Measurements from ENCODE around the gene CELSR3. TPM values are rescaled to one million over a fixed set of nuclear protein-coding genes. Genes with fewer than 3 reads are reported as not detected.

Gene CELSR3
- total and polyA plus RNA-seq, 7 donors: under 0.01 to 2.5 (median 0.36) TPM

DNA sequence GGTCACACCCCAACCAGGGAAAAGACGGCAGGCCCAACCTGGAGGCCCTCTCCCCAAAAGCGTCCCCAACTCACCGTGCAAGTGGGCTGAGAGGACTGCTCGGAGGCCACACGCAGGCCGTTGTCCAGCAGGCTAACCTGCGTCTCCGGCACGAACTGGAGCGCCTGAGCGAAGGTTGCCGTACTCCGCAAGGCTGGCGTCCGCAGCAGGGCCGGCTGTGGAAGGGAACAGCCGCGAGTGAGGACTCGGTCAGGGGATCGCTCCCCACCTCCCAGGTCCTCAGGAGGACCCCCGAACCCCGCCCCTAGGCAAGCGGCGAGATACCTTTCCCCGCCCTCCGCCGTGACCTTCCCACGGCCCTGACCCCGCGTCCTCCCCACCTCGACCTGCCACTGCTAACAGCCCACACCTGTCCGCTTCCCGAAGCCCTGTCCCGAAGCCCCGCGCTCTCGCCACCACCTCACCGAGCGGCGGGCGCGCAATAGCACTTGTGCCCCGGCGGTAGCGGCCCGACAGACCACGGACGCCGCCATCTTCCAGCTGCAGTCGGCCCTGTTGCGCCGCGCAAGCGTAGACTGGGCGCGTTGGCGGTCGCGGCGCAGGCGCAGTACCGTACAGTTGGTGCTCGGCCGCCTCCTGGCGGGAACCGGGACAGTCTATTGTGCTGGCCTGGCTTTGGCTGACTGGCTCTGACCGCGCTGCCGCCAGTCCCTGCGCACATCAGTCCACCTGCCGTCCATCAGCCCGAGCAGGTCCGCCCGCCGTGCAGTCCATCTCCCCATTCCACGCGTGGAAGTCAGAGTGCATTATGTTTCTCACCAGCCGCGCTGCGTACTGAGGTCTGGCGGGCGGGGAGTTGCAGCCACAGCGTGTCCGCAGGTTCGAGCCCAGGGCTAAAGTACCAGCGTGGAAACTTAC lies 53.3 kb downstream of the CELSR3 start, which contains the start of gene UQCRC1:
Gene UQCRC1, minus strand, starts transcription at position 559 of the 918 bp plus-strand sequence. Its CDS starts 26 bp downstream, at position 533.
- peaks cover 0 to 22% (median 15%) of the 10 kb centered on the region in 4 donors for H3K4me1 ChIP-seq
- peak within 1 kb of the TSS; percentile 79 to 99 (median 96) for H3K4me3 ChIP-seq
- 1 to 3% methylated on average over 86 of the region's 86 CpGs for WGBS, 2 donors
- intact Hi-C loops (cut with DNase I): loop anchor here (2.0 to 5.0 kb wide), 4 partner anchors 25 to 145 kb away; partner anchors contain the start of gene SLC26A6
- peaks cover 11 to 34% (median 20%) of the 10 kb centered on the region in 4 donors for H3K36me3 ChIP-seq
- H3K9me3 ChIP-seq: no peaks in the 10 kb centered on the region
- no peaks in the 10 kb centered on the region for H3K27me3 ChIP-seq
- H3K27ac ChIP-seq: peak within 1 kb of the TSS; percentile 87 to 94 (median 93)
- DNase-seq: peak; percentile 95
- TF ChIP-seq EP300 (IDR thresholded peaks at IDR 0.05) (no peak), POLR2A (IDR thresholded peaks at IDR 0.05) (peak; percentile 59 to 92), POLR2AphosphoS5 (IDR thresholded peaks at IDR 0.05) (peak; percentile 90 to 96 (median 96))
- TF ChIP-seq, protein P1, sequence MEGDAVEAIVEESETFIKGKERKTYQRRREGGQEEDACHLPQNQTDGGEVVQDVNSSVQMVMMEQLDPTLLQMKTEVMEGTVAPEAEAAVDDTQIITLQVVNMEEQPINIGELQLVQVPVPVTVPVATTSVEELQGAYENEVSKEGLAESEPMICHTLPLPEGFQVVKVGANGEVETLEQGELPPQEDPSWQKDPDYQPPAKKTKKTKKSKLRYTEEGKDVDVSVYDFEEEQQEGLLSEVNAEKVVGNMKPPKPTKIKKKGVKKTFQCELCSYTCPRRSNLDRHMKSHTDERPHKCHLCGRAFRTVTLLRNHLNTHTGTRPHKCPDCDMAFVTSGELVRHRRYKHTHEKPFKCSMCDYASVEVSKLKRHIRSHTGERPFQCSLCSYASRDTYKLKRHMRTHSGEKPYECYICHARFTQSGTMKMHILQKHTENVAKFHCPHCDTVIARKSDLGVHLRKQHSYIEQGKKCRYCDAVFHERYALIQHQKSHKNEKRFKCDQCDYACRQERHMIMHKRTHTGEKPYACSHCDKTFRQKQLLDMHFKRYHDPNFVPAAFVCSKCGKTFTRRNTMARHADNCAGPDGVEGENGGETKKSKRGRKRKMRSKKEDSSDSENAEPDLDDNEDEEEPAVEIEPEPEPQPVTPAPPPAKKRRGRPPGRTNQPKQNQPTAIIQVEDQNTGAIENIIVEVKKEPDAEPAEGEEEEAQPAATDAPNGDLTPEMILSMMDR (IDR thresholded peaks at IDR 0.05): peak; percentile 70 to 87 (median 79)

DNA sequence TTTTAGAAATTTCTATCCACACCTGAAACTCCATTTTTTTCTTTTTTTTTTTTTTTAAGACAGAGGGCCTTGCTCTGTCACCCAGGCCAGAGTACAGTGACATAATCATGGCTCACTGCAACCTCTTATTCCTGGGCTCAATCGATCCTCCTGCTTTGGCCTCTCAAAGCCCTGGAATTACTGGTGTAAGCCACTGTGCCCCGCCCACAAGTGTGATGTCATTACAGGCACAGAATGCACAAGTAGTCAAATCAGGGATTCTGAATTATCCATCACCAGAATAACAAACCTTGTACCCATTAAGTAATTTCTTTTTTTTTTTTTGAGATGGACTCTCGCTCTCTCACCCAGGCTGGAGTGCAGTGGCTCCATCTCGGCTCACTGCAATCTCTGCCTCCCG lies 55.2 kb downstream of the CELSR3 start:
- Histone ChIP-seq H3K27ac (no peak overlapping the region), H3K9me3 (no peaks in the 10 kb centered on the region), H3K4me3 (no peak overlapping the region), H3K4me1 (peaks cover 0 to 22% (median 15%) of the 10 kb centered on the region in 4 donors), H3K27me3 (no peaks in the 10 kb centered on the region), H3K36me3 (peaks cover 29 to 53% (median 38%) of the 10 kb centered on the region in 4 donors)
- 90 to 96% methylated on average over 5 of the region's 5 CpGs for WGBS, 2 donors
- TF ChIP-seq EP300 (IDR thresholded peaks at IDR 0.05): no peak
- TF ChIP-seq, protein P1 (IDR thresholded peaks at IDR 0.05): no peak
- TF ChIP-seq POLR2AphosphoS5 (IDR thresholded peaks at IDR 0.05): no peak
- TF ChIP-seq POLR2A (IDR thresholded peaks at IDR 0.05): no peak
- no peak for DNase-seq
- intact Hi-C loops (cut with DNase I): loop anchor here (5.0 kb wide), 1 partner anchor 75 kb away; no protein-coding TSS in a partner anchor

- no peak for DNase-seq
- no peak overlapping the region for H3K4me3 ChIP-seq
- peaks cover 0 to 28% (median 20%) of the 10 kb centered on the region in 4 donors for H3K4me1 ChIP-seq
- peaks cover 52 to 82% (median 69%) of the 10 kb centered on the region in 4 donors for H3K36me3 ChIP-seq
- H3K27ac ChIP-seq: no peak overlapping the region
- intact Hi-C loops (cut with DNase I): no loop called here
- H3K9me3 ChIP-seq: no peaks in the 10 kb centered on the region
- no peak for TF ChIP-seq POLR2AphosphoS5 (IDR thresholded peaks at IDR 0.05)
- TF ChIP-seq, protein P1 (IDR thresholded peaks at IDR 0.05): no peak
- TF ChIP-seq EP300 (IDR thresholded peaks at IDR 0.05): no peak
- no peak for TF ChIP-seq POLR2A (IDR thresholded peaks at IDR 0.05)
- WGBS, 2 donors: 70 to 88% methylated on average over 2 of the region's 2 CpGs
- no peaks in the 10 kb centered on the region for H3K27me3 ChIP-seq
These were observed 61.1 kb downstream of the CELSR3 start for GRCh38 chr3:48601622-48601994.

DNA sequence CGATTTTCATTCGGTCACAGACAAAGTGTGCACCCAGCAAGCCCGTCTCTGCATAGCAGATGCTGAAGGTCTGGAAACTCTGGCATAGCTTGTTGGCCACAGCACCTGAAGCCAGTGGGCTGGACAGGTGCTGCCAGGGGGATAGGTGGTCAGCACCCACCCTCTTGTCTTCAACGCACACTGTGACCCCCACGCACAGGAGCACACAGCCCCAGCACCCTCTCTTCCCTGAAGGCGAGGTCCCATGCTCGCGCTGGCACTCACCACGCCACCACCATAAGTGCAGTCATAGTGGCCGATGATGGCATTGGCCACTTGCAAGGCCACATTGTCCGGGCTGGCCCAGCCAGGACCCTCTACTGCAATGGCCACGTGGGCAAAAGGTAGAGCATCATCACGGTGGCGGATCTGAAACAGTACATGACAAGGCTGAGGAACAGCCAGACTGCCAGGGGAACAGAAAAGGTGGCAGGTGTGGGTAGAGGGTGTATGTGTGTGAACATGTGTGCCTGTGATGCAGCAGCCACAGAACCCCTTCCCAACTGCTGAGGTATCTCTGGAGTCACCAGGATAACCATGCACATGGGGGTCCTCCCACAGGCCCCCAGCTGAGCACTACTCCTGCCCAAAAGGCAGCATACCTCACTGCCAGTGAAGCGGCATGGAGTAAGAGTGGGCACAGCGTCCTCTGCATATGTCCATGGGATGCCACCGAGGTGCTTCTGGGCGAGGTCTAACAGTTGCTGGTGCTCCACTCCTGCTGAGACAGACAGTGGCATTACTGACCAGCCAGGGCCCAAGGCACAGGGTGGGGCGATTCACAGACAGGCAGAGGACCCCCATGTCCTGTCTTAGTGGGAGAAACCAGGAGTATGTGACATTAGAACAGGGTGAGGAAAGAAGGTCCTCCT lies 61.7 kb downstream of the CELSR3 start:
- 94 to 95% methylated on average over 19 of the region's 19 CpGs for WGBS, 2 donors
- Histone ChIP-seq H3K4me1 (peaks cover 0 to 29% (median 21%) of the 10 kb centered on the region in 4 donors), H3K4me3 (no peak overlapping the region), H3K27ac (peak overlapping the region in 1 of 4 donors; percentile 19), H3K27me3 (no peaks in the 10 kb centered on the region), H3K9me3 (no peaks in the 10 kb centered on the region), H3K36me3 (peaks cover 52 to 75% (median 67%) of the 10 kb centered on the region in 4 donors)
- TF ChIP-seq EP300 (IDR thresholded peaks at IDR 0.05): no peak
- no peak for TF ChIP-seq POLR2AphosphoS5 (IDR thresholded peaks at IDR 0.05)
- no peak for TF ChIP-seq POLR2A (IDR thresholded peaks at IDR 0.05)
- TF ChIP-seq, protein P1 (IDR thresholded peaks at IDR 0.05): no peak
- intact Hi-C loops (cut with DNase I): no loop called here
- DNase-seq: no peak

Data from sigmoid colon (tissue), 7 donors.